Activated CD4-positive, alpha-beta T cell treated with anti-CD3 and anti-CD28 coated beads, Interleukin-2, amount 10 ng/mL, durations not matched to agents 24 days and 14 days (primary cell): Measurements from ENCODE around the gene TXK. TPM values are rescaled to one million over a fixed set of nuclear protein-coding genes. Genes with fewer than 3 reads are reported as not detected.
A peak's percentile ranks its signal among the peaks of the same experiment; 100 is the strongest.

Experiments used
- DNase-seq: peaks from one replicate; pipeline ENCODE4 v3.0.0; 2022
- H3K27ac Mint-ChIP-seq: one replicate; pipeline ENCODE4 v1.8.0; 2022; ENCODE audit warnings: mild to moderate bottlenecking, mixed read lengths
- H3K27me3 Mint-ChIP-seq: one replicate; pipeline ENCODE4 v1.8.0; 2022; ENCODE audit warnings: mixed read lengths
- H3K36me3 Mint-ChIP-seq: one replicate; pipeline ENCODE4 v1.8.0; 2022; ENCODE audit warnings: low read depth, mild to moderate bottlenecking, mixed read lengths
- H3K4me1 Mint-ChIP-seq: one replicate; pipeline ENCODE4 v1.8.0; 2021; ENCODE audit warnings: mixed read lengths
- H3K4me3 Mint-ChIP-seq: one replicate; pipeline ENCODE4 v1.8.0; 2022; ENCODE audit warnings: mild to moderate bottlenecking, moderate library complexity, mixed read lengths
- H3K9me3 Mint-ChIP-seq: one replicate; pipeline ENCODE4 v1.8.0; 2021; ENCODE audit warnings: mixed read lengths
- intact Hi-C: fragments of 100-400 bp; cut with micrococcal nuclease; formaldehyde crosslinking; loops from one replicate; pipeline ENCODE4 v1.15.1; 2023
- total RNA-seq: library from RNA; stranded (reverse); gene quantifications from 2 replicates; pipeline ENCODE4 v1.2.3, GENCODE V29; 2022

The TXK gene
- total RNA-seq, 1 donor from 2014 or later = 7.6 TPM

DNA sequence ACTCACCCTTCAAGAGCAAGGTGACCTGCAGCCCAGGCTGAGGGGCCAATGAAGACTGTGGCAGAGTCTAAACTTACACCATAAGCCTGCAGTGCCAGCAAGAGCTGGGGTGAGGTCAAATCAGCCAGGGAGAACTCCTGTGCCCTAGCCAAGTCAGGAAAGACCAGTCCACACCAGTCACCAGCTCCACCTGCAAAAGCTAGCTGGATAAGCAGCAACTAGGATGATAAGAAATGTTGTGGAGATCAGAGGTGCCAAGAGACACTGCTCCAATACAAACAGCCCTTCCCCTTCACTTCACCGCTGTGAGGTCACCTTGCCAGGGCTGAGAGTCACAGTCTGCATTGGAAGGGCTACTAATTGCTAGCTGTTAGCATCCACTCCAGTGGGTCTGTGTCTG, 86.2 kb downstream of the TXK start:
- Mint-ChIP-seq H3K9me3 (no peaks in the 10 kb centered on the region), H3K27me3 (peaks cover 58% of the 10 kb centered on the region), H3K4me1 (peaks cover 35% of the 10 kb centered on the region), H3K27ac (no peak overlapping the region), H3K4me3 (no peak overlapping the region), H3K36me3 (peaks cover 1% of the 10 kb centered on the region)
- intact Hi-C loops = loop anchor here (1.0 to 10.0 kb wide), 6 partner anchors 12 to 297 kb away; partner anchors contain the start of genes CNGA1, NIPAL1 and SLAIN2
- no peak for DNase-seq

DNA sequence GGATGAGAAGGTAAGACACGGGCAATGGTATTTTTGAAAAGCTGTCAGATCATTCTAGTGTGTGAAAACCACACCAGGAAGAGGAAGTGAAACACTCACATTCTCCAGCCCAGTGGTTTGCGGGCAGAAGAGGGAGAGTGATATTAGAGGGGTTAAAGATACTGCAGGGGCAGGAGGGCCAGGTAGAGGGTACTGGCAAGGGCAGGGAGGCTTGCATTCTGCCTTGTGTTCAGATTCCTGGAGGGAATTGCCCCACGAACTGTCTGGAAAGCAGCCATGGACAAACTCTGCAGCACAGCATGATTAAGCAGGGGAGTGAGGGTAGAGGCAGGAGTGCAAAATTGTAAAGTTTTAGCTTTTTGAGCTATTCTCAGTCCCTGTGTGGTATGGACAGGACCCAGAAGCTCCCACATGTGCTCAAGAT, 86.6 kb downstream of the TXK start:
- Mint-ChIP-seq H3K27ac (peak overlapping the region; percentile 61), H3K9me3 (no peaks in the 10 kb centered on the region), H3K27me3 (peaks cover 62% of the 10 kb centered on the region), H3K4me1 (peaks cover 39% of the 10 kb centered on the region), H3K36me3 (peaks cover 1% of the 10 kb centered on the region), H3K4me3 (peak overlapping the region; percentile 38)
- intact Hi-C loops = loop anchor here (1.0 to 10.0 kb wide), 6 partner anchors 11 to 297 kb away; partner anchors contain the start of genes CNGA1, NIPAL1 and SLAIN2
- peak; percentile 89 for DNase-seq

DNA sequence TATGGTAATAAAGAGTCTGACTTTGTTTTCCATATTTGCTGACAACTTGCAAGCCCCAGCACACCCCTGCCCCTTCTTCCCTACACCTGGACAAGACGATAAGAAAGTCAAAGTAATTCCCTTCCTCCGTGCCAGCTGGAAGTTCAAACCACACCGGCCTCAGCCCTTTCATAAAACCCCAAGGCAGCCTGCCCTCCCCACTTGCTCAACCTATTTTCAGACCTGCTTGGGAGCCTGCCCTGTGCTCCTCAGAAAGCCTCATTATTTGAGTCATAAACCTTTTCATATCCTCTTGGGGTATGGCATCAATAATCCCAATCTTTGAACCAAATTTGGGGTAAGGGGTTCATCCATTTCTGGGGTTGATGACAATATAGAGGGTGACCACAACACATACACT, 88.0 kb downstream of the TXK start:
- Mint-ChIP-seq H3K27me3 (peaks cover 64% of the 10 kb centered on the region), H3K4me1 (peaks cover 46% of the 10 kb centered on the region), H3K9me3 (no peaks in the 10 kb centered on the region), H3K4me3 (no peak overlapping the region), H3K27ac (no peak overlapping the region), H3K36me3 (peaks cover 1% of the 10 kb centered on the region)
- no peak for DNase-seq
- intact Hi-C loops = loop anchor here (2.0 to 10.0 kb wide), 3 partner anchors 19 to 299 kb away; partner anchors contain the start of gene SLAIN2

DNA sequence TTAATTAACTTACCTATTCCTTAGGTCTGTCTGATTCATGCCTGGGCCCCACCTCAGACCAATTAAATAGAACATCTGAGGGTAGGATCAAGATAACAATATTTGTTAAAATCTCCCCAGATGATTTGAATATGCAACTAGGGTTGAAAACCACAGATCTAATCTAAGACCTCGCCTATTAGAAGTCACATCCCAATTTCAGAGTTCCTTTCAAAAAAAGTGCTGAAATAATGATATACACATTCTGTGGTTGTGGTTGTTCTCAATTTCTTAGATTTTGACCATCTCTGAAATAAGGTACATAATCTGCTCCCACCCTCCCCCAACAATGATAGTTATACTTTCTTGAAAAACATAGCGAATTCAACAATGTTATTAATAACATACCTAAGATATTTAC, 89.8 kb downstream of the TXK start:
- Mint-ChIP-seq H3K4me1 (peaks cover 46% of the 10 kb centered on the region), H3K27ac (no peak overlapping the region), H3K27me3 (peaks cover 51% of the 10 kb centered on the region), H3K4me3 (no peak overlapping the region), H3K9me3 (no peaks in the 10 kb centered on the region), H3K36me3 (no peaks in the 10 kb centered on the region)
- intact Hi-C loops = loop anchor here (10.0 kb wide), 1 partner anchor 301 kb away; the partner anchor contains the start of gene SLAIN2
- DNase-seq = no peak

DNA sequence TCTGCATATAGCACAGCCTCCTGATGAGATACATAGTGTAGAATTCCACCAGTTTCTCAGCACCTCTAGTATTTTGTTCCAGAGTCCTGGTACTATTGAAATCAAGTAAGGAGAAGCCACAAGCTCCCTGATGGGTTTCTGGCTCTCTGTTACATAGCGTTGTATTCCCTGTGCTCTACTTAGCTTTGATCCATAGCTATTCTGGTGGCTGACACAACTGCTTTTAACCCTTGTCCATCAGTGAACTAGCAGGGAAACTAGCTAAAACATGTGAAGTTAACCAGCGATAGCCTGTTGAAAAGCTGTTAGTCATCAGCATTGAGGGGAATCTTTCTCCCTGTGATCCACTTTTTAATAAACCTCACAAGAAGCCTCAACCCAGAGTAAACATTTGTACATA, 90.5 kb downstream of the TXK start:
- Mint-ChIP-seq H3K4me1 (peaks cover 45% of the 10 kb centered on the region), H3K36me3 (no peaks in the 10 kb centered on the region), H3K9me3 (no peaks in the 10 kb centered on the region), H3K27me3 (peaks cover 46% of the 10 kb centered on the region), H3K4me3 (no peak overlapping the region), H3K27ac (no peak overlapping the region)
- intact Hi-C loops = loop anchor here (10.0 kb wide), 1 partner anchor 301 kb away; the partner anchor contains the start of gene SLAIN2
- no peak for DNase-seq

DNA sequence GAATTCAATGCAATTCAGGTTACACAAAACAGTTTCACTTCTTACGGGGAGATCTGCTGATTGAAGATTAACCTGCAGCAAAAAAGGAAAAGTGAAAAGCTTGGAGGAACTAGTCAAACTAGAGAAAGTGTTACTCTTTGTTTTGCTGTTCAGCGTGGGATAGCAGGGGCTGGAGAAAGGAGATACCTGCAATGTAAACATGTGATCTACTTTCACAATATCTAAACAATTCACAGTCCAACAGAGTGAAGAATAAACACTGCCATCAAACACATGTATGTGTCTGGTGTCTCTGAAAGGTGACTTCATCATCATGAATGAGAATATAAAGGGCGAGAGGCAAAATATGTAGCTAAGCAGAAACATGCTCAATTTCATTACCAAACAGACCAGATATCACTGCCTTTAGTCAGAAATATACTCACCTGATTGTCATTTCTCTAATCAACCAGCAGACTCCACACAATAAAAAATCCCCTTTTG, 91.0 kb downstream of the TXK start:
- Mint-ChIP-seq H3K27ac (peak overlapping the region; percentile 41), H3K27me3 (peaks cover 42% of the 10 kb centered on the region), H3K9me3 (no peaks in the 10 kb centered on the region), H3K4me3 (no peak overlapping the region), H3K4me1 (peaks cover 44% of the 10 kb centered on the region), H3K36me3 (no peaks in the 10 kb centered on the region)
- no peak for DNase-seq
- intact Hi-C loops = loop anchor here (10.0 kb wide), 1 partner anchor 302 kb away; the partner anchor contains the start of gene SLAIN2

DNA sequence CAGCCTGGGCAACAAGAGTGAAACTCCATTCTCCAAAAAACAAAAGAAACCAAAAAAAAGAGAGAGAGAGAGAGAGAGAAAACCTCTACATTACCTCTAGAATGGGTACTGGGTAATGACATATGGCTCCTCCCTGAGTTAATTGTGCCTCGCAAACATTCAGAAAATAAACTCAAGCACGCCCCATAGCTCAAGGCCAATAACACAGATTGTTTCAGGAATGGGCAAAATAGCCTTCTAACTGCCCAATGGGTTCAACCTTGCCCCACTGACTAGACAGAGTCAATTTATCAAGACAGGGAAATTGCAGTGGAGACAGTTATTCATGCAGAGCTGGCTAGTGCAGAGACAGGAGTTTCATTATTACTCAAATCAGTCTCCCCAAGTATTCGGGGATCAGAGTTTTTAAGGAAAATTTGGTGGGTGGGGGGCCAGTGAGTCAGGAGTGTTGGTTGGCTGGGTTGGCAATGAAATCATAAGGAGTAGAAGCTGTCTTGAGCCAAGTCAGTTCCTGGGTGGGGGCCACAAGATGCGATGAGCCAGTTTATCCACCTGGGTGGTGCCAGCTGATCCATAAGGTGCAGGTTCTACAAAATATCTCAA, 92.4 kb downstream of the TXK start:
- no peak overlapping the region for H3K4me3 Mint-ChIP-seq
- H3K27ac Mint-ChIP-seq = peak overlapping the region; percentile 42

DNA sequence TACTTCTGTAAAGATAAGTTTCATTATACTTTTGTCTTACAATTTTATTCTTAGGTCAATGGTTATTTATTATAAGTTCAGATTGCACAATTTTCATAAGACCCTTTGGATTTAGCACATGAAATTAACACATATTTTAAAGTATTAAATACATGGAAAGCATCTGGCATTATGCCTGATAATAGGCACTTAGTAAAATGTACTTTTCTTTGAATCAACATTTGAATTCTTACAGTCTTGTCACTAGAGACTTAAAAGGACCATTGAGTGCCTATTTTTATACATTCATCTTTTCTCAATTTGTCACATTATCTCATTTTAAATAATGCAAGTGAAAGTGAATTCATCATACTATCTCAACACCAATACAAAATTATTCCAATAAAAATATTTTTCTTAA, 94.5 kb downstream of the TXK start:
- Mint-ChIP-seq H3K36me3 (peaks cover 2% of the 10 kb centered on the region), H3K9me3 (no peaks in the 10 kb centered on the region), H3K27me3 (peaks cover 24% of the 10 kb centered on the region), H3K4me1 (peaks cover 39% of the 10 kb centered on the region), H3K4me3 (no peak overlapping the region), H3K27ac (no peak overlapping the region)
- intact Hi-C loops = loop anchor here (10.0 kb wide), 2 partner anchors 455 to 575 kb away; partner anchors contain the start of genes COMMD8 and ZAR1
- no peak for DNase-seq

More for the DNA sequence above, 92.4 kb downstream of the TXK start:
- Mint-ChIP-seq H3K27me3 (peaks cover 33% of the 10 kb centered on the region), H3K36me3 (peaks cover under 1% of the 10 kb centered on the region), H3K4me1 (peaks cover 32% of the 10 kb centered on the region), H3K9me3 (no peaks in the 10 kb centered on the region)
- DNase-seq = no peak
- intact Hi-C loops = loop anchor here (10.0 kb wide), 1 partner anchor 303 kb away; the partner anchor contains the start of gene SLAIN2

DNA sequence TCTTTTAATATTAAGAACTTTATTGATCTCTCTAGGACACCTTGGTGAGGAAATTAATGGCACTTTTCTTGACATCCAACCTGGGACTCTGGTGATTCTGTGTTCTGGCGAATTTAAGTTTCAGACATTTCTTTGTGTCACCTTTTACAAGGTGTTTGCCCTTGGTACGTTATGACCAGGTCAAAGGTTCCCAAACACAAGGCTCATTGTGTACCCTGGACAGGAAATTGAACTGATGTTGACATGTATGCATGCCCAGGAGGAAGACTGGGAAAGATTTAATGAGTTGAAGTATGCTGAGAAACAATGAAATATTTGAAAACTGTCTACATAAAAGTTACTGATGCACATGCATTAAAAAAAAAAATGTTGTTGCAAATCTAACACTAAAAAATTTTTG, 95.4 kb downstream of the TXK start:
- intact Hi-C loops = loop anchor here (10.0 kb wide), 2 partner anchors 456 to 574 kb away; partner anchors contain the start of genes COMMD8 and ZAR1
- Mint-ChIP-seq H3K4me3 (no peak overlapping the region), H3K4me1 (peaks cover 38% of the 10 kb centered on the region)

DNA sequence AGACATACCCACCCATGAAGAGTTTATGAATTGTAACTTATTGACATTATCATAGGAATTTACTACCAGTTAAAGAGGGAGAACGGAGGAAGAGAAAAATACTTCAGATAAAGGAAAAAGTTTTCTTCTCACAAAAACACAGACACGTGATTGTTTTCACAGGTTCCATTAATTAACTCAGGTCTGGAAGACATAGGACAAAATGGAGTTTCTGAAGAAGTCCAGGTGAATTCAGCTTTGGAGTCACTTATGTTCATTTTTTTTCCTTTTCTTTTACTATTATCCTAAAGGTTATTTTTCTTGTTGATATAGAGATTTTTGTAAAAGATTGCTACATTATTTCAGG, 97.0 kb downstream of the TXK start:
- peaks cover 28% of the 10 kb centered on the region for H3K4me1 Mint-ChIP-seq
- no peak for DNase-seq
- H3K36me3 Mint-ChIP-seq = peaks cover 2% of the 10 kb centered on the region
- peaks cover 8% of the 10 kb centered on the region for H3K27me3 Mint-ChIP-seq
- H3K4me3 Mint-ChIP-seq = no peak overlapping the region
- intact Hi-C loops = loop anchor here (2.0 to 10.0 kb wide), 3 partner anchors 92 to 572 kb away; partner anchors contain the start of genes COMMD8 and ZAR1
- H3K27ac Mint-ChIP-seq = no peak overlapping the region
- H3K9me3 Mint-ChIP-seq = no peaks in the 10 kb centered on the region

More for the DNA sequence above, 95.4 kb downstream of the TXK start:
- Mint-ChIP-seq H3K9me3 (no peaks in the 10 kb centered on the region), H3K27me3 (peaks cover 18% of the 10 kb centered on the region), H3K36me3 (peaks cover 2% of the 10 kb centered on the region), H3K27ac (no peak overlapping the region)
- no peak for DNase-seq

DNA sequence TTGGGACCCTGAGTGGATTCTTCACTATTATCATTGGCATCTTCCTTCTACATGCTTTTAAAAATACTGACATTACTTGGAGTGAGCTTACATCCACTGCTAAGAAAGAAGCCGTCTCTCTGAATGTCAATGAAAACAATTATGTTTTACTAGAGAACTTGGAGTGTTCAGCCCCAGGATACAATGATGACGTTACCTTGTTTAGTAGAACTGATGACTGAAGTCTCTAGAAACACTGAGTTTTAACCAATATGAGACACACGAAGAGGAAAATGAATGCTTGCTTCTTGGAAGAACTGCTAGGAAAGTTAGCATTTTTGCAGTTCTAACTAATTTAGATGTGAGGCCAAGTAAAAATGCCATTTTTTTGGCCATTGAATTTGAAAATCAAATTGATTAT, 98.1 kb downstream of the TXK start:
- H3K27ac Mint-ChIP-seq = peak overlapping the region; percentile 76
- intact Hi-C loops = loop anchor here (1.0 to 10.0 kb wide), 7 partner anchors 9 to 571 kb away; partner anchors contain the start of genes COMMD8 and ZAR1
- peaks cover 2% of the 10 kb centered on the region for H3K36me3 Mint-ChIP-seq
- no peaks in the 10 kb centered on the region for H3K9me3 Mint-ChIP-seq
- DNase-seq = no peak
- peak overlapping the region; percentile 38 for H3K4me3 Mint-ChIP-seq
- H3K27me3 Mint-ChIP-seq = peaks cover 2% of the 10 kb centered on the region
- peaks cover 21% of the 10 kb centered on the region for H3K4me1 Mint-ChIP-seq

DNA sequence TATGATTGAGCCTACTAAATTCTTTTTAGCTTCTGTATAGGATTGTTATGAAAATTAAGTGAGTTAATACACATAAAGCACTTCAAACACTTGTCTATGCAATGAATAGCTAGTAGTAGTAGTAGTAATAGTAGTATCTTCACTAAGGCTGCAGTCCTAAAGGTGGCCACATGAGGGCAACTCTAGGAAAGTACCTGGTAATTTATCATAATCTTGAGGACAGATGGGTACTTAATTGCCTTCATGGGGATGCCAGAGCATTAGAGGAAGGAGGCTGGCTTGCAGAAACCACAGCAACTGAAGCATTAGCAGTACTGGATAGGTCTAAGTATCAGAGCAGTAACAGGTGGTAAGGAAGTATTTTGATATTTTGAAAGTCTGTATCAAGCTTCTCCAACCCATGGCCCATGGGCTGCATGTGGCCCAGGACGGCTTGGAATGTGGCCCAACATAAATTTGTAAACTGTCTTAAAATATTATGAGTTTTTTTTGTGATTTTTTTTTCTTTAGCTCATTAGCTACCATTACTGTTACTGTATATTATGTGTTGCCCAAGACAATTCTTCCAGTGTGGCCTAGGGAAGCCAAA, 100.1 kb downstream of the TXK start:
- intact Hi-C loops = loop anchor here (1.0 to 10.0 kb wide), 4 partner anchors 33 to 569 kb away; partner anchors contain the start of genes COMMD8 and ZAR1
- Mint-ChIP-seq H3K36me3 (peaks cover 2% of the 10 kb centered on the region), H3K9me3 (no peaks in the 10 kb centered on the region), H3K4me1 (peaks cover 24% of the 10 kb centered on the region), H3K27me3 (peaks cover 2% of the 10 kb centered on the region), H3K27ac (no peak overlapping the region), H3K4me3 (no peak overlapping the region)
- peak; percentile 87 for DNase-seq

DNA sequence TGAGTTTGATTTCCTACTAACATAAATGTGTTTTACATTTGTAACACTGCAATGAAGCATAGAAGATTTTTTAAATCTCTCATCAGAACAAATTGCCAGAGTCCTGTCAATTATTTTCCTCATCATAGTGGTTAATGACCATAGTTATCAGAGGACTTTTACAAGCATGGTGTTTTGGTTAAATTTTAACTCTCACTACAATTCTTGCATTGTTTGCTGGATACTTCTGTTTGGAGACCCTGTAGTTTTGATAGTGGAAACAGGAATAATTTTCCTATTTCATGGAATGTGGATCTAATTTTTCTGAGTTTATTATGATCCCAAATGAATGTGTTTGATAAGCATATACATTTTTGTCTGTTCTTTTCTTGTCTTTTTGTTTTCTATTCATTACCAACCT, 100.6 kb downstream of the TXK start:
- peaks cover 2% of the 10 kb centered on the region for H3K27me3 Mint-ChIP-seq
- DNase-seq = no peak
- intact Hi-C loops = loop anchor here (1.0 to 10.0 kb wide), 4 partner anchors 34 to 569 kb away; partner anchors contain the start of genes COMMD8 and ZAR1
- H3K27ac Mint-ChIP-seq = no peak overlapping the region
- peaks cover 2% of the 10 kb centered on the region for H3K36me3 Mint-ChIP-seq
- peaks cover 29% of the 10 kb centered on the region for H3K4me1 Mint-ChIP-seq
- H3K9me3 Mint-ChIP-seq = no peaks in the 10 kb centered on the region
- no peak overlapping the region for H3K4me3 Mint-ChIP-seq

DNA sequence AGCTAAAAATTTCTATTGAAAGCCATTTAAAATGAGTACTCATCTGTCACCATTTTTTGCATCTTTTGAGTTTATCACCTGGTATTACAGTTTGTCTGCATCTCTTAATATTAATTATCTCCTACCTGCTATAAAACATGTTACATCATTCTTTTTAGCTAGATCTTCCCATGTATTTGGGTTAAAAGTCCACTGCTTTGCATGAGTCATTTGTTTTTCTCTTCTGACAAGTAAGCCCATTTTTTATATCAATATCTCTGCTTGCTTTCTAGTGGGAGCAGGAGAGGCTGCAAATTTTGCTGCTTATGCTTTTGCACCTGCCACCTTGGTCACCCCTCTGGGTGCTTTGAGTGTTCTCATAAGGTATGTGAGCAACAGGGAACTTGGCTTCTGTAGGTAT, 101.3 kb downstream of the TXK start:
- Mint-ChIP-seq H3K27me3 (peaks cover 2% of the 10 kb centered on the region), H3K4me3 (no peak overlapping the region), H3K4me1 (peaks cover 35% of the 10 kb centered on the region), H3K36me3 (peaks cover 2% of the 10 kb centered on the region), H3K27ac (peak overlapping the region; percentile 12), H3K9me3 (no peaks in the 10 kb centered on the region)
- intact Hi-C loops = loop anchor here (1.0 to 10.0 kb wide), 4 partner anchors 35 to 568 kb away; partner anchors contain the start of genes COMMD8 and ZAR1
- DNase-seq = no peak
